K562 (cell line): ENCODE data around the gene CRHR1.

Source experiments
- KHSRP ChIP-seq: fragments of 450-650 bp; IDR thresholded peaks from 2 replicates; pipeline ENCODE4 v1.6.1; 2017
- NFYB ChIP-seq: IDR thresholded peaks from 2 replicates; pipeline ENCODE4 v1.6.1; 2011; ENCODE audit warnings: mild to moderate bottlenecking, moderate library complexity; ENCODE audit not compliant: insufficient read length; ENCODE audit errors: extremely low read depth

DNA sequence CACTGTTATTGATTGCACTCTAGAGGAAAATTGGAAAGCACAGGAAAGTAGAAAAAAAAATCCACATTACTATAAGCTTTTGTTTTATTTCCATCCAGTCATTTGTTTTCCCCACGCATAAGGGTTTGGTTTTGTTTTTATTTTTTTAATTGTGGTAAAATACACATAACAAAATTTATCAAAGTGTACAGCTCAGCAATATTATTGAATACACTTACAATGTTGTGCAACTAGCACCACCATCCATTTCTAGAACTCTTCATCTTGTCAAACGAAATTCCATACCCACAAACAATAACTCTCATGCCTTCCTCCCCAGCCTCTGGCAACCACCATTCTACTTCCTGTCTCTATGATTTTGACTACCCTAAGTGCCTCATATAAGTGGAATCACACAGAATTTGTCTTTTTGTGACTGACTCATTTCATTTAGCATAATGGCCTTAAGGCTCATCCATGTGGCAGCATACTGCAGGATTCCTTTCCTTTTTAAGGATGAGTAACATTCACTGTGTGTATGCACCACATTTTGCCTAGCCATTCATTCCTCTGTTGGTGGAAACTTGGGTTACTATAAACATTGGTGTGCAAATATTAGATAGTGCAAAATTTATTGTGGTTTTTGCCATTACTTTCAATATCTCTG, 71.7 kb downstream of the CRHR1 start:
- TF ChIP-seq NFYB (no peak), KHSRP (no peak)
